GM10248 (cell line): ENCODE results near the gene OR1L6.

Experiments
- CTCF ChIA-PET: fragments of 300-600 bp; sonication (Branson Sonifier 250); formaldehyde crosslinking; extraction: SDS; loops from one replicate; lab custom pipeline; 2021; ENCODE audit warnings: antibody characterized with exemption; lab: Yijun Ruan, JAX
- POLR2A ChIA-PET: fragments of 350-650 bp; sonication (Branson Sonifier 250); formaldehyde crosslinking; extraction: SDS; loops from one replicate; lab custom pipeline; 2020; ENCODE audit warnings: antibody characterized with exemption; lab: Yijun Ruan, JAX
- DNase-seq: peaks from one replicate; pipeline ENCODE4 v3.0.0; 2012; ENCODE audit errors: extremely low spot score
- TF ChIP-seq, protein P1 (sequence below): IDR thresholded peaks from 2 replicates; pipeline ENCODE4 v1.5.1; 2012; ENCODE audit warnings: mild to moderate bottlenecking, low read depth; ENCODE audit errors: extremely low read depth, missing control alignments, control extremely low read depth

Gene OR1L6

DNA sequence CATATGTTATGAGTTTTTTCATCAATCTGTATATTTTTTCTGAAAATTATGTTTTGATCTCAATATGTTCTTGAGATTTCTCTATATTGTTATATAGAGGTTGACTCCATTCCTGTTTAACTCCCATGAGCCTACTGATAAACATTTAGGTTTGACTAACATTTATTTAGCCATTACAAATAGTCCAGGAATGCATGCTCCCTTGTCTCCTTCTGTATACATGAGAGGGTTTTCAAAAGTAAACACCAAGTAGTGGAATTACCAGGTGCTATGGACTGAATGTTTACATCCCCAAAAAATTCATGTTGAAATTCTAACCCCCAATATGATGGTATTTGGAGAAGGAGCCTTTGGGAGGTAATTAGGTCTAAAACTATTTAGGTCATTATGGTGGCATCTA is 43.2 kb downstream of the OR1L6 start:
- CTCF ChIA-PET, result interaction anchor here (0.7 to 1.3 kb wide), 3 partner anchors 25 to 435 kb away, joined by 3 read pairs; no protein-coding TSS in a partner anchor

DNA sequence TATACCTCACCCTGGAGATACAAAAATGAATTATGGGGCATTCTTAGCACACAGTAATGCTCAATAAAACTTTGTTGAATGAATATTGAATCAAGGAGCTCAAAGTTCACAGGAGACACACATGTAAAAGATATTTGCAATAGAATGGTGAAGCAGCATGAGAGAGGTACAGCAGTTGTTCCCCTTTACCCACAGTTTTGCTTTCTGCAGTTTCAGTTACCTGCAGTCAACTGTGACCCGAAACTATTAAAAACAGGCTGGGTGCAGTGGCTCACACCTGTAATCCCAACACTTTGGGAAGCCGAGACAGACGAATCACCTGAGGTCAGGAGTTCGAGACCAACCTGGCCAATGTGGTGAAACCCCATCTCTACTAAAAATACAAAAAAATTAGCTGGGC is 44.2 kb downstream of the OR1L6 start:
- TF ChIP-seq, protein P1, sequence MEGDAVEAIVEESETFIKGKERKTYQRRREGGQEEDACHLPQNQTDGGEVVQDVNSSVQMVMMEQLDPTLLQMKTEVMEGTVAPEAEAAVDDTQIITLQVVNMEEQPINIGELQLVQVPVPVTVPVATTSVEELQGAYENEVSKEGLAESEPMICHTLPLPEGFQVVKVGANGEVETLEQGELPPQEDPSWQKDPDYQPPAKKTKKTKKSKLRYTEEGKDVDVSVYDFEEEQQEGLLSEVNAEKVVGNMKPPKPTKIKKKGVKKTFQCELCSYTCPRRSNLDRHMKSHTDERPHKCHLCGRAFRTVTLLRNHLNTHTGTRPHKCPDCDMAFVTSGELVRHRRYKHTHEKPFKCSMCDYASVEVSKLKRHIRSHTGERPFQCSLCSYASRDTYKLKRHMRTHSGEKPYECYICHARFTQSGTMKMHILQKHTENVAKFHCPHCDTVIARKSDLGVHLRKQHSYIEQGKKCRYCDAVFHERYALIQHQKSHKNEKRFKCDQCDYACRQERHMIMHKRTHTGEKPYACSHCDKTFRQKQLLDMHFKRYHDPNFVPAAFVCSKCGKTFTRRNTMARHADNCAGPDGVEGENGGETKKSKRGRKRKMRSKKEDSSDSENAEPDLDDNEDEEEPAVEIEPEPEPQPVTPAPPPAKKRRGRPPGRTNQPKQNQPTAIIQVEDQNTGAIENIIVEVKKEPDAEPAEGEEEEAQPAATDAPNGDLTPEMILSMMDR, result no peak
- ChIA-PET CTCF (interaction anchor here (0.6 to 1.3 kb wide), 3 partner anchors 9 to 436 kb away, joined by 3 read pairs; no protein-coding TSS in a partner anchor), POLR2A (no interaction called here)
- DNase-seq, result no peak

More for the DNA sequence above, 43.2 kb downstream of the OR1L6 start:
- POLR2A ChIA-PET, result no interaction called here
- TF ChIP-seq, protein P1, result no peak
- no peak for DNase-seq

DNA sequence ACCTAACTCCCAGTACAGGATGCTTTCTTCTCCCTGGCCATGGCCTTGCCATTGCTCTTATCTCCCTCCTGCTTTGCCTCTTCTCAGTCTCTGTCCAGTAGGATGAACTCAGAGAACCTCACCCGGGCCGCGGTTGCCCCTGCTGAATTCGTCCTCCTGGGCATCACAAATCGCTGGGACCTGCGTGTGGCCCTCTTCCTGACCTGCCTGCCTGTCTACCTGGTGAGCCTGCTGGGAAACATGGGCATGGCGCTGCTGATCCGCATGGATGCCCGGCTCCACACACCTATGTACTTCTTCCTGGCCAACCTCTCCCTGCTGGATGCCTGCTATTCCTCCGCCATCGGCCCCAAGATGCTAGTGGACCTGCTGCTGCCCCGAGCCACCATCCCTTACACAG is 46.7 kb downstream of the OR1L6 start, which contains the start of gene OR5C1:
Gene OR5C1 (plus strand): TSS at position 103 of the 400 bp plus-strand sequence. CDS start 0 bp downstream, at position 103.
- no peak for DNase-seq
- TF ChIP-seq, protein P1, result no peak
- ChIA-PET CTCF (no interaction called here), POLR2A (no interaction called here)

DNA sequence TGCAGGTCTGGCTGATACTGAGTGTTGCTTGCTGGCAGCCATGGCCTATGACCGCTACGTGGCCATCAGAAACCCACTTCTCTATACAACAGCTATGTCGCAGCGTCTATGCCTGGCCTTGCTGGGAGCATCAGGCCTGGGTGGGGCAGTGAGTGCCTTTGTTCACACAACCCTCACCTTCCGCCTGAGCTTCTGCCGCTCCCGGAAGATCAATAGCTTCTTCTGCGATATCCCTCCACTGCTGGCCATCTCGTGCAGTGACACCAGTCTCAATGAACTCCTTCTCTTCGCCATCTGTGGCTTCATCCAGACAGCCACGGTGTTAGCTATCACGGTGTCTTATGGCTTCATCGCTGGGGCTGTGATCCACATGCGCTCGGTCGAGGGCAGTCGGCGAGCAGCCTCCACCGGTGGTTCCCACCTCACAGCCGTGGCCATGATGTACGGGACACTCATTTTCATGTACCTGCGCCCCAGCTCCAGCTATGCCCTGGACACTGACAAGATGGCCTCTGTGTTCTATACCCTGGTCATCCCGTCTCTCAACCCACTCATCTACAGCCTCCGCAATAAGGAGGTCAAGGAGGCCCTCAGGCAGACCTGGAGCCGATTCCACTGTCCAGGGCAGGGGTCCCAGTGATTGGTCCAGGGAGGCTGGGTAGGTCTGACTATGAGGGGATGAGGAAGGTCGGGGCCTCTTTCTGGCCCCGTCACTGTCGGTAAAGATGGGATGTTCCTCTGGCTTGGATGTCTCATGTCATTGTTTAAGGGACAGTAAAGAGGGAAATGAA is 47.3 kb downstream of the OR1L6 start:
- POLR2A ChIA-PET, result no interaction called here

DNA sequence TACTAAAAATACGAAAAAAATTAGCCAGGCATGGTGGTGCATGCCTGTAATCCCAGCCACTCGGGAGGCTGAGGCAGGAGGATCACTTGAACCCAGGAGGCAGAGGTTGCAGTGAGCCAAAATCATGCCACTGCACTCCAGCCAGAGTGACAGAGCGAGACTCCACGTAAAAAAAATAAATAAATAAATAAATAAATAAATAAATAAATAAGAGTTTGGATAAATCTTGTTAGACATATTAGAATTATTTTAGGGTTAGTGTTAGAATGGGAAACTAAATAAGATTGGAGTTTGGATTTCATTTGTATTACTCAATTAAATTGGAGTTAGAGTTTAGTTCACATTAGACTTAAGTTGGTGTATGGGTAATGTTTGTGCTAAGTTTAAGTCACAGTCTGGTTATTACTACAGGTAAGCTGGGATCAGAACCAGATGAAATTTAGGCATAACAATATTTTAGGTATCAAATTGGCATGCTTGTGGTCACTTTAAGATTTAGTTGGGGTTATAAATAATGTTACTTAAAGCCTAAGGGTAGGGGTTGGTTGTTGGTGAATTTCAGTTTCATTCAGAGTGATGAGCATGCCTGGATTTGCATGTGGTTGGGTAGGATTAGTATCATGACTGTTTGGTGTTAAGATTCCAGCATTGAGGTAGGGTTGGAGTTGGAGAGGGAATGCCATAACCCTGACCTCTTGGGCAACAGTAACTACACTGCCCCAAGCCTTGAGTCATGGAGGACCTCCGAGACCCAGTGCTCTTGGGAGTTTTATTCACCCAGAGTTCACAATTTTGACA is 50.0 kb downstream of the OR1L6 start:
- ChIA-PET POLR2A (no interaction called here), CTCF (interaction anchor here (0.7 to 1.3 kb wide), 2 partner anchors 15 to 277 kb away, joined by 3 read pairs; no protein-coding TSS in a partner anchor)

More for the DNA sequence above, 47.3 kb downstream of the OR1L6 start:
- TF ChIP-seq, protein P1, result no peak
- no peak for DNase-seq
- CTCF ChIA-PET, result no interaction called here

More for the DNA sequence above, 50.0 kb downstream of the OR1L6 start:
- no peak for DNase-seq
- TF ChIP-seq, protein P1, result no peak
